ENCODE results near the gene NTN1.

DNA sequence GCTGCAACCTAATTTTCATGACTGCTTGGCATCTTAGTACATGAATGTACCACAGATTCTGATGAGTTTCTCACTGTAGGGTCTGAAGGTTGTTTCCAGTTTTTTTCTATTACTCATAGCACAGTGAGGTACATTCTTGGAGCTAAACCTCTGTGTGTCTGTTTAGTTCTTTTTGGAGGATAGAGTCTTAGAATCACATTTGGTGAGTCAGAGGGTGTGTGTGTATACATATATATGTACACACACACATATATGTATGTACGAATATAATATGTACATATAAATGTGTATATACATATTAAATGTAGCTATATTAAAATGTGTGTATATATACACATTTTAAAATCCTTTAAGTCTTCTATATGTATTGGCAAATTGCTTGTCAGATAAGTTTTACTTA is 72.9 kb downstream of the NTN1 start:
- TF ChIP-seq, protein P1, sequence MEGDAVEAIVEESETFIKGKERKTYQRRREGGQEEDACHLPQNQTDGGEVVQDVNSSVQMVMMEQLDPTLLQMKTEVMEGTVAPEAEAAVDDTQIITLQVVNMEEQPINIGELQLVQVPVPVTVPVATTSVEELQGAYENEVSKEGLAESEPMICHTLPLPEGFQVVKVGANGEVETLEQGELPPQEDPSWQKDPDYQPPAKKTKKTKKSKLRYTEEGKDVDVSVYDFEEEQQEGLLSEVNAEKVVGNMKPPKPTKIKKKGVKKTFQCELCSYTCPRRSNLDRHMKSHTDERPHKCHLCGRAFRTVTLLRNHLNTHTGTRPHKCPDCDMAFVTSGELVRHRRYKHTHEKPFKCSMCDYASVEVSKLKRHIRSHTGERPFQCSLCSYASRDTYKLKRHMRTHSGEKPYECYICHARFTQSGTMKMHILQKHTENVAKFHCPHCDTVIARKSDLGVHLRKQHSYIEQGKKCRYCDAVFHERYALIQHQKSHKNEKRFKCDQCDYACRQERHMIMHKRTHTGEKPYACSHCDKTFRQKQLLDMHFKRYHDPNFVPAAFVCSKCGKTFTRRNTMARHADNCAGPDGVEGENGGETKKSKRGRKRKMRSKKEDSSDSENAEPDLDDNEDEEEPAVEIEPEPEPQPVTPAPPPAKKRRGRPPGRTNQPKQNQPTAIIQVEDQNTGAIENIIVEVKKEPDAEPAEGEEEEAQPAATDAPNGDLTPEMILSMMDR (IDR thresholded peaks at IDR 0.05; ENCODE audit: insufficient read depth, low read length, poor library complexity, severe bottlenecking): no peak
- no peak for TF ChIP-seq EZH2phosphoT487 (conservative IDR thresholded peaks at IDR 0.05; ENCODE audit: low read length)

Data from SU-DHL-6 (cell line).